Kidney tubule cell (primary cell): ENCODE measurements around the gene AMIGO1.

ENCODE experiments used
- DNase-seq: peaks from one replicate; pipeline ENCODE4 v3.0.0-alpha.2; 2018; ENCODE audit warnings: low spot score

The AMIGO1 gene

DNA sequence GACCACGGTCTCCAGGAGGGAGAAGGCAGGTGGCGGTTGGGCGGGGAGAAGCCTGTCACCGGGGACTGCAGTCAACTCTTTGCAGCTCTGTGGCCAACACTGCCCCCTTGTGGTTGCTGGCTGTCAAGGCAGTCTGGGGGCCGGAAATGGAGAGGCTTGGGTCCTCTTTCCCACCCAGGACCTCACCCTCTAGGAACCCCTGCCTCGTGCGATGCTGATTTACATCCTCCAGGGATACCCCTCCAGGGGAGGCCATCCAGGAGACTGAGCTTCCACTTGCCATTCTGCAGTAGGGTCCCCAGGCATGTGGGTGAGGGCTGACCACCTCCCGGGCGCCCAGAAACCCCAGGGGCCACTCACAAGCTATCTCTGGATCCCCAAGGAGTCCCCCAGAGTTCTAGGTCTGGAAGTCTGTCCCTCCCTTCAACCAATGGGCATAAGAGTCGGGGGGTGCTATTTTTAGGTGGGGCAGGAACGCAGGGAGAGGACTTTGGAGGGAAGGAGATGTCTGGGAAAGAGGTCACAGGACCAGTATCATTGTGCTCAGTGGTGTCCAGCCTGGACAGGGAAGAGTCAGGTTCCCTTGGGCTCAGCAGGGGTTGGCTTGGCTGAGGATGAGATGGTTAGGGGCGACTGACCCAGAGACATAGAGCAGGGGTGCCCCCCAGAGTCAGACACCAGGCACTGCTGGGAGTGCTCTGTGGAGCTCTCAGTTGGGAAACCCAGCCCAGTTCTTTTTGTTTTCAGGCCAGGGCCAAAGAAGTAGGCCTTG is 23.0 kb upstream of the AMIGO1 start:
- peak; percentile 86 for DNase-seq

GRCh38 chr1:109531826-109532364 is 22.4 kb upstream of the AMIGO1 start:
- no peak for DNase-seq

- no peak for DNase-seq
These were observed 21.9 kb upstream of the AMIGO1 start for GRCh38 chr1:109531380-109531779.

DNA sequence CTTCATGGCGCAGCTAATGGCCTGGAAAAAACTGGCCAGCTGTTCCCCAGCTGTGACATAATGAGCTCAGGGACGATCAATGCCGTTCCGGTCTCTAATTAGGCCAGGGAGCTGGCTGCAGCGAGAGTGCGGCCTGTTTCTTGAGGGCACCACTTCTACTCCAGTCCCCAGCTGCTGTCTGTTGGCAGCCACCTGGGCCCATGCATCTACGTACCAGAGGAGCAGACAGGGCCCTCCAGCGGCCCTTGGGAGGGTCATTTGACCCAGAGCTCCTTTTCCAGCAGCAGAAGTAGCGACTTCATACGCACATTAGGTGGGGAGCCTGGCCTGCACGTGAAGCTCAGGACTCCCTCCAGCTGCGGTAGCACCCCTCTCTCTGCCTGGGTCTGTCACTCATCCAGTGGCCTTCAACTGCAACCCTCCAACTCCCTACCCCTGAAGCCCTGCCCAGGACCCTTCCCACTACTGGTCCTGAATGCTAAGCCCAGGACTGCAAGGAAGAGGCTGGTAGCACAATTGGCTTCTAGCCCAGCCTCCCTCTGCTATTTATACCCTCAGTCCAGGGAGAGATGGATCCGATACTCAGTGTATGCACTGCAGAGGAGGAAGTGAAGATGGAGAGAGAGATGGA is 21.0 kb upstream of the AMIGO1 start:
- no peak for DNase-seq

DNA sequence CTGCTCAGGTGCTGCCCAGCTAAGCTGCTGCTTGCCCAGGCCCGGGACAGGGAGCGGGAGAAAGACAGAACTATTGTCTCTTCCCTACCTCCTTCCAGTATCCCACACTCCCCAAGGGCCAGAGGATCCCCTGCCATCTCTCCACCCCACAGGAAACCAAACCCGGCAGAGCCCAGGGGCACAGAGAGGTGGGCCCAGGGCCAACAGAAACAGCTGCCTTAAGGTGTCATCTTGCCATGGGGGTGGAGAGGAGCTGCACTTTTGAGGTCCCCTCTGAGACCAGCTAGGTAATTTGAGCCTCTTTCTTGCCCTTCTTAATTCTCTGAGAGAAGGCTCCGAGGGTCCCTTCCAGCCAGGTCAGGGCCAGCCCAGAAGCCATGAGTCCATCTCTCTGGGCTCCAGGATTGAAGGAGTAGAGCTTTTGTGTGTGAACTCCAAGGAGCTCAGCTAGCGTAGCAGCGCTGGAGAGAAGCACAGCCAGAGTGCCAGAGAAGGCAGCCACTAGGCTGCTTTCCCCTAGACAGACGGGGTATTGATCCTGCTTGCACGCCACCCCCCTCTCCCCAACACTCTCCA is 20.4 kb upstream of the AMIGO1 start:
- DNase-seq, result no peak

- no peak for DNase-seq
These were observed 19.2 kb upstream of the AMIGO1 start for GRCh38 chr1:109528712-109529111.

DNA sequence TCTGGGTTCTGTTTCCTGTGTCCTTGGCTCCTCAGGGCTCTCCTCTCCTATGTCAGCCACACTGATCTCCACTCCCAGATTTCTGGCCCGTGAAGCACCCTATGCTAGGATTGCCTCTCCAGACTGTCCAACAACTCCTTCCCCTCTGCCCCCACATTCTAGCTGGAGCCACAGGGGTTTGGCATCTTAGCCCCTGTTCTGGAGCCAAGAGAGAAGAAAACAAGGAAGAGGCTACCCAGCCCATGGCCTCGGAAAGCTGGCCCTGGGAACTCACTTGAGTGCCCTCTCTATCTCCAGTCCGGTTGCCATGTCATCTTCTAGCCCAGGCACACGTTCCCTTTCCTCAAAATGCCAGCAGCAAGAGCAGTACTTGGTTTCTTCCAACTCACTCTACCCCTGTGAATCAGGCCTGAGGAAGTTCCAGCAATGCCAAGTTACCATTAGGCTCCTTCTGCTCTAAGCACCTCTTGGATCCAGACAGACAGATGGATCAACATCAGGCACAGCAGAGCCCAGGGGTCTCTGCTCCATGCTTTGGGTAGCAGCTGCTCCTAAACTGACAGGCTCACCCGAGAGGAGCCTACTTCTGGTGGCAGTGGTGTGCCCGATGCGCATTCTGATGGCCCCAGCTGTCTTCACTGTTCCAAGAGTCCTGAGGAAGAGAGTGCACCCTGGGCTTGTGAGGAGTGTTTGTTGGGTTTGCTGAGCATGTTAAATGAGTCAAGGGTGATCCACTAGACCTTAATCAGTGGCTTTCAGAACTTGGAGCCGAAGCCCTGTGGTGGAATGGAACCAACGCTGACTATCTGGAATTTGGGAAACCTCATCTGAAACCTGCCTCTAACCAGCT is 18.5 kb upstream of the AMIGO1 start:
- DNase-seq, result no peak

- DNase-seq, result no peak
These were observed 17.7 kb upstream of the AMIGO1 start for GRCh38 chr1:109527098-109527811.

- no peak for DNase-seq
These were observed 14.2 kb upstream of the AMIGO1 start for GRCh38 chr1:109523706-109524105.

- no peak for DNase-seq
These were observed 12.5 kb upstream of the AMIGO1 start for GRCh38 chr1:109522026-109522425.

- DNase-seq, result no peak
These were observed 11.8 kb upstream of the AMIGO1 start for GRCh38 chr1:109521002-109521951.

GRCh38 chr1:109517337-109517736 is 7.8 kb upstream of the AMIGO1 start:
- no peak for DNase-seq

DNA sequence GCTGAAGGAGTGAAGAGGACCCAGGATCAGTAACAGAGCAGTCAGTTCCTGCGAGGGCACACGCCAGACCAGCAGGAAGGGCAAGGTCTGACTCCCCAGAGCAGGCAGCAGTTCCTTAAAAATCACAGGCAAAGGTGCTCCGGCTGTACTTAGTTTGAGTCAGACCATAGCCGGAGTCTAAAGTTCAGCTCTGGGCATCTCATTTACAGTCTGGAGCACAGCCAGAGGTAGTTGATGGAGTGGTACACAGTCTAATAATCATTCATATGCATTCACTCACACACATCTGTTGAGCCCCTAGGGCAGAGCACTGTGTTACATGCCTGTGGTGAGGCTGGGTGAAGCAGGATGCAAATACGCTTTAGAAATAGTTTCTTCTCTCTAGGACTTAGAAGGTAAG is 7.3 kb upstream of the AMIGO1 start:
- peak; percentile 59 for DNase-seq

GRCh38 chr1:109514846-109515245 is 5.3 kb upstream of the AMIGO1 start:
- DNase-seq, result peak; percentile 41

DNA sequence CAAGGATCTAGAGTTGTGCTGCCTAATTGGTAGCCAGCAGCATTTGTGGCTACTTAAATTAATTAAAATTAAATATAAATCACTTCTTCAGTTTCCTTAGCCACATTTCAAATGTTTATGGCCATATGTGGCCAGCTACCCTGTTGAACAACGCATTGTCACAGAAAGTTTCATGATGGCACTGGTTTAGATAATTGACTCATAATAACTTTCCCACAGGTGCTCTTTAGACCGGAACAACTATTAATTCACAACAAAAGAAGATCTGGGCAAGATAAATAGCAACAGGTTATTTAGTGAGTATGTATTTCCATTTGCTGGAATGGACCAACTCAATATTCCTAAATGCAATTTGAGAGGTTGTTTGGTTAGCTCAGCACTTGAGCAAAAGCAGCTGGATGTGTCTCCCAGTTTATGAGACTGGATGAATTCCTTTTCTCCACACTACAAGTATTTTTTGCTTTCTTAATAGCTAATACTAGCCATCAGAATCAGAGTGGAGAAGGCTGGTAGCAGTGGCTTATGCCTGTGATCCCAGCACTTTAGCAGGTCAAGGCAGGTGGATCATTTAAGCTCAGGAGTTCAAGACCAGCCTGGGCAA is 3.7 kb upstream of the AMIGO1 start:
- DNase-seq, result no peak

DNA sequence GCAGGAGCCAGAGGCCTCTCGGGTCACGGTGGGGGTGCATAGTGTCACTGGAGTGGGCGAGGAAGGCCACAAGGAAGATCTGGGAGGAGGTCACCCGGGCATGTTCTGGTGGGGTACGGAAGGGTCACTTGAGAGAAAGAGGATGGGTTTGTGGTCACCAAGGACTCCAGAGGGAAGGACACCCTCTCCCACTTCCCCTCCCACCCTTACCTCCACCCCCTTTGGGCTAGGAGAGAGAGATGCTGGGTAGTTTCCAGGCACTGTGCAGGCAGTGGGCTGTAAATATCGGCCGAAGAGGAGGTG is 703 bp downstream of the AMIGO1 start:
- DNase-seq, result no peak

- DNase-seq, result no peak
These were observed 1.3 kb downstream of the AMIGO1 start for GRCh38 chr1:109508001-109508872.

- no peak for DNase-seq
These were observed 4.6 kb downstream of the AMIGO1 start for GRCh38 chr1:109504974-109505373.

DNA sequence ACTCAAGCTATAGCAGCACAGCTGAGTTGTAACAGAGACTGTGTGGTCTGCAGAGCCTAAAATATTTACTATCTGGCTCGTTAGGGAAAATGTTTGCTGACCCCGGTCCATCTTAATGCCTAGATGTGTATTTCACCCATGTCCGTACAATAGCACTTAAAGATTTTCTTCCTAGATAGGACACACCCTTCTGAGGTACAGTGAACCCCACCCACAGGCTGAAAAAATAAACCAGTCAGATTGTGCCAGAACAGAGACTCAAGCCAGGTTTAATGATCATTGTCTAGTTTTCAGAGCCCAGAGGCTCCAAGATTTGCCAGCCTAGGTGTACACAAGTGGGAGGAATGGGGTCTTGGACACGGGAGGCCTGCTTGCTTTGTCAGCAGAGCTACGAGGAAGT is 5.6 kb downstream of the AMIGO1 start:
- no peak for DNase-seq
